SK-N-SH (cell line): ENCODE results near the gene MAPK4. TPM values are rescaled to one million over a fixed set of nuclear protein-coding genes. Genes with fewer than 3 reads are reported as not detected.

Experiments
- CTCF ChIA-PET: fragments of 300-600, 350-600 bp; formaldehyde crosslinking; extraction: SDS; loops from one replicate; lab custom pipeline; 2021; lab: Yijun Ruan, JAX
- POLR2A ChIA-PET: fragments of 350-600 bp; sonication (Branson Sonifier 250); formaldehyde crosslinking; extraction: SDS; loops from one replicate; lab custom pipeline; 2020; ENCODE audit warnings: antibody characterized with exemption, inconsistent platforms; lab: Yijun Ruan, JAX
- DNase-seq: peaks from one replicate; pipeline ENCODE4 v3.0.0; 2012
- H2AFZ ChIP-seq: fragments of 200-600 bp; sonication (generic); 2 replicates; pipeline ENCODE4 v1.8.1; 2016; ENCODE audit warnings: antibody characterized with exemption, mild to moderate bottlenecking, low read depth
- H3F3A ChIP-seq: fragments of 200-600 bp; sonication (generic); replicated peaks from 2 replicates; pipeline ENCODE3; 2016; ENCODE audit warnings: antibody characterized with exemption, mild to moderate bottlenecking; ENCODE audit not compliant: insufficient read depth
- H3K27ac ChIP-seq, 2 experiments: fragments of 200-500 bp in 1 of 2; fragments of 200-600 bp in 1 of 2; sonication (Bioruptor generic) in 1 of 2; sonication (generic), shearing (Covaris generic) in 1 of 2; 2 replicates each; pipeline versions ENCODE4 v1.5.1 to v1.6.1; 2014 to 2016; ENCODE audit warnings: low read depth in 2 of 2, inconsistent platforms in 1 of 2, low read length in 1 of 2, mild to moderate bottlenecking in 1 of 2, mixed read lengths in 1 of 2
- H3K27me3 ChIP-seq: fragments of 200-600 bp; sonication (generic), shearing (Covaris generic); 2 replicates; pipeline ENCODE4 v1.6.1; 2016; ENCODE audit warnings: mixed run types; ENCODE audit not compliant: insufficient read depth
- H3K36me3 ChIP-seq, 2 experiments: fragments of 200-500 bp in 1 of 2; fragments of 200-600 bp in 1 of 2; sonication (Bioruptor generic) in 1 of 2; sonication (generic) in 1 of 2; replicated peaks in 1 of 2; 2 replicates each; pipeline versions ENCODE3 to v1.5.1; 2014 to 2016; ENCODE audit warnings: low read length in 1 of 2, mild to moderate bottlenecking in 1 of 2; ENCODE audit not compliant: insufficient read depth in 2 of 2, control insufficient read depth in 1 of 2
- H3K4me1 ChIP-seq, 2 experiments: fragments of 200-500 bp in 1 of 2; fragments of 200-600 bp in 1 of 2; sonication (Bioruptor generic) in 1 of 2; sonication (generic), shearing (Covaris generic) in 1 of 2; 2 replicates each; pipeline versions ENCODE4 v1.5.1 to v1.6.1; 2014 to 2016; ENCODE audit warnings: low read depth in 1 of 2, low read length in 1 of 2, mixed run types in 1 of 2; ENCODE audit not compliant: insufficient read depth in 2 of 2, control insufficient read depth in 1 of 2
- H3K4me2 ChIP-seq: fragments of 200-600 bp; sonication (generic), shearing (Covaris generic); 2 replicates; pipeline ENCODE4 v1.6.1; 2017; ENCODE audit warnings: mixed run types
- H3K4me3 ChIP-seq, 2 experiments: fragments of 200-500 bp in 1 of 2; fragments of 200-600 bp in 1 of 2; sonication (Bioruptor generic) in 1 of 2; sonication (generic), shearing (Covaris generic) in 1 of 2; 2 replicates each; pipeline versions ENCODE4 v1.5.1 to v1.8.1; 2014 to 2016; ENCODE audit warnings: low read depth in 2 of 2, inconsistent platforms in 1 of 2, low read length in 1 of 2, mild to moderate bottlenecking in 1 of 2, mixed read lengths in 1 of 2, moderate library complexity in 1 of 2
- H3K79me2 ChIP-seq: fragments of 200-600 bp; sonication (generic); 2 replicates; pipeline ENCODE4 v1.8.1; 2017; ENCODE audit warnings: mild to moderate bottlenecking; ENCODE audit not compliant: insufficient read depth
- H3K9ac ChIP-seq: fragments of 200-600 bp; sonication (generic); 2 replicates; pipeline ENCODE4 v1.6.1; 2017; ENCODE audit warnings: mixed run types
- H3K9me2 ChIP-seq: fragments of 200-600 bp; sonication (generic); 2 replicates; pipeline ENCODE4 v1.6.1; 2017; ENCODE audit warnings: mixed run types
- H3K9me3 ChIP-seq: fragments of 200-600 bp; sonication (generic); 2 replicates; pipeline ENCODE4 v1.6.1; 2017; ENCODE audit warnings: mixed run types, mild to moderate bottlenecking, moderate library complexity
- H4K20me1 ChIP-seq: fragments of 200-600 bp; sonication (generic); 2 replicates; pipeline ENCODE4 v1.6.1; 2017; ENCODE audit warnings: mild to moderate bottlenecking, mixed run types; ENCODE audit not compliant: insufficient read depth
- CHD2 ChIP-seq: fragments of 150-350 bp; IDR thresholded peaks from 2 replicates; pipeline ENCODE4 v1.6.1; 2018; ENCODE audit warnings: low read length; ENCODE audit not compliant: partially characterized antibody
- CTCF ChIP-seq: fragments of 200-600 bp; sonication (generic); IDR thresholded peaks from 2 replicates; pipeline ENCODE4 v1.6.1; 2017; ENCODE audit warnings: antibody characterized with exemption, mild to moderate bottlenecking, moderate library complexity
- ELF1 ChIP-seq: IDR thresholded peaks from 2 replicates; pipeline ENCODE4 v1.4.0; 2012
- EP300 ChIP-seq, 2 experiments: IDR thresholded peaks; 2 replicates each; pipeline versions ENCODE4 v1.4.0 to v1.6.1; 2012; ENCODE audit warnings: borderline replicate concordance in 1 of 2, low read depth in 1 of 2, low read length in 1 of 2
- EZH2phosphoT487 ChIP-seq: fragments of 200-600 bp; sonication (generic); IDR thresholded peaks from 2 replicates; pipeline ENCODE4 v1.6.1; 2017; ENCODE audit warnings: low read depth, mixed run types, mild to moderate bottlenecking, antibody characterized with exemption, moderate library complexity, borderline replicate concordance
- FOSL2 ChIP-seq: IDR thresholded peaks from 2 replicates; pipeline ENCODE4 v1.4.0; 2012; ENCODE audit warnings: low read depth, mild to moderate bottlenecking, moderate library complexity, borderline replicate concordance
- FOXJ3 ChIP-seq: sonication (generic); formaldehyde crosslinking; IDR thresholded peaks from 2 replicates; pipeline ENCODE4 v1.5.1; 2020; ENCODE audit warnings: mild to moderate bottlenecking, missing genetic modification reagents
- FOXM1 ChIP-seq: IDR thresholded peaks from 2 replicates; pipeline ENCODE4 v1.4.0; 2012; ENCODE audit warnings: low read depth, mild to moderate bottlenecking
- GATA2 ChIP-seq: sonication (generic); formaldehyde crosslinking; IDR thresholded peaks from 2 replicates; pipeline ENCODE4 v1.5.0; 2020; ENCODE audit warnings: mild to moderate bottlenecking, missing genetic modification reagents
- JUND ChIP-seq: IDR thresholded peaks from 2 replicates; pipeline ENCODE4 v1.4.0; 2012
- MXI1 ChIP-seq: IDR thresholded peaks from 2 replicates; pipeline ENCODE4 v1.6.1; 2012; ENCODE audit warnings: mild to moderate bottlenecking, low read depth, low read length, improper control_type of control experiment
- RAD21 ChIP-seq: IDR thresholded peaks from 2 replicates; pipeline ENCODE4 v1.6.1; 2012; ENCODE audit warnings: mild to moderate bottlenecking, low read length
- RFX5 ChIP-seq: IDR thresholded peaks from 2 replicates; pipeline ENCODE4 v1.6.1; 2012; ENCODE audit warnings: mild to moderate bottlenecking, improper control_type of control experiment, low read length
- RXRA ChIP-seq: IDR thresholded peaks from 2 replicates; pipeline ENCODE4 v1.4.0; 2012; ENCODE audit warnings: low read depth, mild to moderate bottlenecking, borderline replicate concordance
- SMC3 ChIP-seq: IDR thresholded peaks from 2 replicates; pipeline ENCODE4 v1.6.1; 2012; ENCODE audit warnings: low read depth, low read length, improper control_type of control experiment
- TAF1 ChIP-seq: IDR thresholded peaks from 2 replicates; pipeline ENCODE4 v1.6.1; 2012; ENCODE audit warnings: low read depth, mild to moderate bottlenecking, low read length, moderate library complexity, borderline replicate concordance
- TCF12 ChIP-seq: IDR thresholded peaks from 2 replicates; pipeline ENCODE4 v1.4.0; 2012
- USF1 ChIP-seq: IDR thresholded peaks from 2 replicates; pipeline ENCODE4 v1.4.0; 2012; ENCODE audit warnings: low read depth, borderline replicate concordance
- ZBTB33 ChIP-seq: IDR thresholded peaks from 2 replicates; pipeline ENCODE4 v1.4.0; 2012; ENCODE audit warnings: low read depth, borderline replicate concordance
- WGBS: methylation state at CpG from one replicate; pipeline ENCODE4 v1.1.6; 2017; ENCODE audit warnings: low lambda C conversion rate; 5-methylcytosine and 5-hydroxymethylcytosine counted together
- polyA plus RNA-seq, 3 experiments: library from polyadenylated mRNA; depleted of rRNA; stranded (reverse); fragments of >200 nt; gene quantifications; 2 replicates each; pipeline ENCODE4 v1.2.3, GENCODE V29; 2012

MAPK4 gene
- polyA plus RNA-seq, 1 of the 3 experiments (the other 2 are of a cell fraction), result 0.02 TPM

- 37% methylated on average over 4 of the region's 4 CpGs for WGBS
- POLR2A ChIA-PET, result no interaction called here
- H3K36me3 ChIP-seq, result no peaks in the 10 kb centered on the region
Measured at GRCh38 chr18:50716902-50717301, 157.0 kb downstream of the MAPK4 start.

More at GRCh38 chr18:50716902-50717301, 157.0 kb downstream of the MAPK4 start:
- TF ChIP-seq USF1 (no peak), JUND (no peak), TCF12 (no peak), ZBTB33 (no peak), FOXJ3 (CRISPR knock-in tag) (no peak), GATA2 (CRISPR knock-in tag) (no peak), CTCF (no peak), TAF1 (no peak), EP300 (IDR thresholded peaks at IDR 0.05; ENCODE audit: borderline replicate concordance in 1 of 2, low read depth in 1 of 2, low read length in 1 of 2) (no peak), ELF1 (no peak), FOSL2 (no peak), MXI1 (no peak), RAD21 (no peak), EZH2phosphoT487 (no peak), CHD2 (no peak), SMC3 (no peak), RXRA (no peak), RFX5 (no peak), FOXM1 (no peak)
- no peaks in the 10 kb centered on the region for H3K27me3 ChIP-seq
- H3K9ac ChIP-seq, result no peak overlapping the region
- DNase-seq, result no peak
- H3K79me2 ChIP-seq, result no peaks in the 10 kb centered on the region
- no peak overlapping the region for H3K4me2 ChIP-seq
- H3K27ac ChIP-seq, result no peak overlapping the region
- H4K20me1 ChIP-seq, result no peaks in the 10 kb centered on the region
- H3K9me2 ChIP-seq, result no peaks in the 10 kb centered on the region
- H3F3A ChIP-seq, result no peaks in the 10 kb centered on the region
- no peaks in the 10 kb centered on the region for H3K9me3 ChIP-seq
- no peaks in the 10 kb centered on the region for H3K4me1 ChIP-seq
- no peak overlapping the region for H2AFZ ChIP-seq
- CTCF ChIA-PET, result no interaction called here
- no peak overlapping the region for H3K4me3 ChIP-seq
